Endothelial cell of umbilical vein (primary cell): Measurements from ENCODE around the gene DDIT4. TPM values are rescaled to one million over a fixed set of nuclear protein-coding genes. Genes with fewer than 3 reads are reported as not detected.

Experiments used
- BruUV-seq: library from RNA; stranded (reverse); fragments of 400-500 nt; replicated peaks from 2 replicates; lab custom pipeline; 2021; lab: Mats Ljungman, UMichigan
- CTCF ChIA-PET: fragments of 300-600, 350-600 bp; sonication (Branson Sonifier 250); formaldehyde crosslinking; loops from one replicate; lab custom pipeline; 2021; ENCODE audit warnings: antibody characterized with exemption, inconsistent platforms; lab: Charles Lee
- POLR2A ChIA-PET: fragments of 300-600, 350-600 bp; sonication (Branson Sonifier 250); formaldehyde crosslinking; loops from one replicate; lab custom pipeline; 2021; ENCODE audit warnings: antibody characterized with exemption, inconsistent platforms; lab: Charles Lee
- DNase-seq: peaks from one replicate; pipeline ENCODE4 v3.0.0-alpha.2; 2011; ENCODE audit warnings: low read depth, low spot score
- FAIRE-seq: peaks from 2 replicates; lab custom pipeline; 2011; peaks lifted over from hg19 to GRCh38; lab: Jason Lieb, UNC
- H2AFZ ChIP-seq: 2 replicates; pipeline ENCODE4 v1.6.0; 2012; ENCODE audit warnings: low read depth, low read length, control low read depth, inconsistent platforms
- H3K27ac ChIP-seq: 2 replicates; pipeline ENCODE4 v1.5.1; 2011; ENCODE audit warnings: low read depth, mild to moderate bottlenecking, control low read depth, low read length, moderate library complexity; ENCODE audit not compliant: insufficient read depth
- H3K27me3 ChIP-seq, 2 experiments: 2 replicates each; pipeline versions ENCODE4 v1.6.0 to v1.6.1; 2011; ENCODE audit warnings: low read length in 2 of 2, mixed read lengths in 1 of 2; ENCODE audit not compliant: control insufficient read depth in 2 of 2, insufficient read depth in 2 of 2
- H3K36me3 ChIP-seq, 2 experiments: 2 replicates in 1 of 2; 3 replicates in 1 of 2; pipeline ENCODE4 v1.5.1; 2011; ENCODE audit warnings: low read length in 2 of 2, mild to moderate bottlenecking in 1 of 2, moderate library complexity in 1 of 2; ENCODE audit not compliant: control insufficient read depth in 2 of 2, insufficient read depth in 2 of 2; ENCODE audit errors: extremely low read depth in 1 of 2
- H3K4me1 ChIP-seq: 3 replicates; pipeline ENCODE4 v1.5.1; 2011; ENCODE audit warnings: mild to moderate bottlenecking, low read length; ENCODE audit not compliant: control insufficient read depth, insufficient read depth; ENCODE audit errors: extremely low read depth
- H3K4me2 ChIP-seq: 2 replicates; pipeline ENCODE4 v1.6.1; 2011; ENCODE audit warnings: low read length, control low read depth, mixed read lengths; ENCODE audit not compliant: insufficient read depth
- H3K4me3 ChIP-seq, 3 experiments: fragments of 200-600 bp in 1 of 3; sonication (generic), shearing (Covaris generic) in 1 of 3; replicated peaks in 1 of 3; 2 replicates each; pipeline ENCODE4 v1.5.1; 2011 to 2016; ENCODE audit warnings: control low read depth in 3 of 3, low read length in 3 of 3, mild to moderate bottlenecking in 2 of 3, inconsistent platforms in 1 of 3, low read depth in 1 of 3, moderate library complexity in 1 of 3; ENCODE audit not compliant: insufficient read depth in 1 of 3
- H3K79me2 ChIP-seq: 2 replicates; pipeline ENCODE4 v1.6.0; 2012; ENCODE audit warnings: low read length, inconsistent platforms; ENCODE audit not compliant: control insufficient read depth, insufficient read depth
- H3K9ac ChIP-seq: replicated peaks from 2 replicates; pipeline ENCODE3; 2011; ENCODE audit warnings: low read length, control low read depth; ENCODE audit not compliant: insufficient read depth; ENCODE audit errors: extremely low read depth
- H3K9me1 ChIP-seq: replicated peaks from 3 replicates; pipeline ENCODE4 v1.6.0; 2011; ENCODE audit warnings: mild to moderate bottlenecking, low read length; ENCODE audit not compliant: control insufficient read depth, insufficient read depth; ENCODE audit errors: extremely low read depth
- H3K9me3 ChIP-seq: replicated peaks from 2 replicates; pipeline ENCODE4 v1.5.1; 2012; ENCODE audit warnings: low read length, inconsistent platforms; ENCODE audit not compliant: control insufficient read depth, insufficient read depth
- H4K20me1 ChIP-seq: replicated peaks from 2 replicates; pipeline ENCODE3; 2011; ENCODE audit warnings: mild to moderate bottlenecking, low read length; ENCODE audit not compliant: control insufficient read depth, insufficient read depth; ENCODE audit errors: extremely low read depth
- CTCF ChIP-seq, 2 donors: IDR thresholded peaks; 1 replicate in 1 of 2; 2 replicates in 1 of 2; pipeline ENCODE4 v1.5.1; 2011; ENCODE audit warnings: low read length in 2 of 2, mild to moderate bottlenecking in 2 of 2, moderate library complexity in 2 of 2, control low read depth in 1 of 2, inconsistent platforms in 1 of 2, low read depth in 1 of 2; ENCODE audit not compliant: insufficient read depth in 1 of 2; ENCODE audit errors: extremely low read depth in 1 of 2
- FOS ChIP-seq: IDR thresholded peaks from 2 replicates; pipeline ENCODE4 v1.6.1; 2011; ENCODE audit warnings: mild to moderate bottlenecking, low read length, moderate library complexity, borderline replicate concordance; ENCODE audit not compliant: insufficient read depth
- GATA2 ChIP-seq: IDR thresholded peaks from 2 replicates; pipeline ENCODE4 v1.7.0; 2011; ENCODE audit warnings: low read depth, mild to moderate bottlenecking, moderate library complexity, mixed read lengths, low read length; ENCODE audit not compliant: insufficient read length, insufficient read depth
- JUN ChIP-seq: IDR thresholded peaks from 2 replicates; pipeline ENCODE4 v1.6.1; 2011; ENCODE audit warnings: borderline replicate concordance, low read depth; ENCODE audit not compliant: insufficient read length, insufficient read depth
- MAX ChIP-seq: IDR thresholded peaks from 2 replicates; pipeline ENCODE4 v1.6.1; 2011; ENCODE audit not compliant: insufficient read depth, insufficient read length
- POLR2A ChIP-seq: IDR thresholded peaks from 2 replicates; pipeline ENCODE4 v1.6.1; 2012; ENCODE audit warnings: low read depth, mild to moderate bottlenecking, control low read depth, low read length
- POLR2AphosphoS5 ChIP-seq: IDR thresholded peaks from 2 replicates; pipeline ENCODE4 v1.6.1; 2012; ENCODE audit warnings: low read depth, mild to moderate bottlenecking, control low read depth, low read length, moderate library complexity; ENCODE audit not compliant: insufficient read depth
- dilution Hi-C: fragments of 300-500 bp; cut with MboI; formaldehyde crosslinking; loops from one replicate; pipeline ENCODE4 v1.15.0; 2019; ENCODE audit warnings: low sequenced_read_pairs; ENCODE audit not compliant: extremely low pct_ligation_motif_present
- intact Hi-C: fragments of 100-400 bp; cut with micrococcal nuclease; formaldehyde crosslinking; loops from one replicate; pipeline ENCODE4 v1.10.0; 2022
- polyA plus RNA-seq, 4 experiments: library from polyadenylated mRNA; depleted of rRNA in 3 of 4; stranded (reverse) in 3 of 4; unstranded in 1 of 4; fragments of >200 nt; gene quantifications; 2 replicates each; pipeline versions ENCODE4 v1.2.1 to v1.2.3, GENCODE V29; 2011 to 2012; ENCODE audit warnings: missing spikeins in 1 of 4
- total RNA-seq: library from RNA; stranded (reverse); gene quantifications from 2 replicates; pipeline ENCODE4 v1.2.3, GENCODE V29; 2021

Gene DDIT4
- total and polyA plus RNA-seq, 2 donors (not counting 3 experiments of a cell fraction or from before 2014, with no cell fraction given), result 60.4 to 65.3 TPM

GRCh38 chr10:72277996-72278667, 4.4 kb downstream of the DDIT4 start:
- intact Hi-C loops, result no loop called here
- FAIRE-seq, result no peak
- peaks cover 0 to 7% of the 10 kb centered on the region in 2 experiments for H3K36me3 ChIP-seq
- H3K27me3 ChIP-seq, result no peaks in the 10 kb centered on the region
- ChIA-PET POLR2A (interaction anchor here (0.5 to 6.1 kb wide), 4 partner anchors 20 to 47 kb away, joined by 3 to 59 read pairs (median 4); no protein-coding TSS in a partner anchor), CTCF (interaction anchor here (0.8 to 9.4 kb wide), 10 partner anchors 13 to 55 kb away, joined by 3 to 214 read pairs (median 4); no protein-coding TSS in a partner anchor)
- peaks cover 16% of the 10 kb centered on the region for H3K79me2 ChIP-seq
- no peak overlapping the region for H3K27ac ChIP-seq
- H4K20me1 ChIP-seq, result no peaks in the 10 kb centered on the region
- no peak overlapping the region for H3K4me2 ChIP-seq
- TF ChIP-seq POLR2AphosphoS5 (no peak), MAX (no peak), FOS (no peak), CTCF (IDR thresholded peaks at IDR 0.05; ENCODE audit: extremely low read depth in 1 of 2, insufficient read depth in 1 of 2, low read depth in 1 of 2, low read length in 2 of 2) (no peak), JUN (no peak), GATA2 (no peak), POLR2A (no peak)
- no peak overlapping the region for H3K4me3 ChIP-seq
- H3K9me1 ChIP-seq, result no peaks in the 10 kb centered on the region
- peaks cover 14% of the 10 kb centered on the region for H3K4me1 ChIP-seq
- no peak for DNase-seq
- no peak overlapping the region for H2AFZ ChIP-seq
- H3K9me3 ChIP-seq, result no peaks in the 10 kb centered on the region
- no peak overlapping the region for H3K9ac ChIP-seq
- dilution Hi-C loops, result no loop called here
- BruUV-seq, result no TSS peak
